HL-60 (cell line): ENCODE data around the gene LCN15.

Experiments used
- DNase-seq, 2 experiments: peaks; one replicate each; pipeline ENCODE4 v3.0.0-alpha.2; 2010 to 2020; ENCODE audit warnings: low read depth in 1 of 2, low spot score in 1 of 2
- H3K27ac ChIP-seq: fragments of 250-450 bp; sonication (Bioruptor Pico); replicated peaks from 2 replicates; pipeline ENCODE4 v1.5.1; 2020; ENCODE audit warnings: mild to moderate bottlenecking, moderate library complexity
- H3K27me3 ChIP-seq: fragments of 250-450 bp; sonication (Bioruptor Pico); 2 replicates; pipeline ENCODE4 v1.5.1; 2021; ENCODE audit warnings: mild to moderate bottlenecking, moderate library complexity; ENCODE audit not compliant: insufficient read depth, poor library complexity, severe bottlenecking
- H3K4me3 ChIP-seq: replicated peaks from 2 replicates; pipeline ENCODE4 v1.5.1; 2011; ENCODE audit warnings: mild to moderate bottlenecking, control low read depth, low read length; ENCODE audit not compliant: insufficient read depth
- CTCF ChIP-seq: IDR thresholded peaks from one replicate; pipeline ENCODE4 v1.5.1; 2011; ENCODE audit warnings: low read length, control low read depth, inconsistent platforms; ENCODE audit not compliant: insufficient read depth
- GABPA ChIP-seq: IDR thresholded peaks from 2 replicates; pipeline ENCODE4 v1.6.1; 2012; ENCODE audit warnings: low read depth
- POLR2AphosphoS5 ChIP-seq: IDR thresholded peaks from 2 replicates; pipeline ENCODE4 v1.6.1; 2012; ENCODE audit warnings: low read depth
- SPI1 ChIP-seq: IDR thresholded peaks from 2 replicates; pipeline ENCODE4 v1.6.1; 2012; ENCODE audit warnings: low read depth, mild to moderate bottlenecking, borderline replicate concordance
- TF ChIP-seq, protein P1 (sequence below): IDR thresholded peaks from 2 replicates; pipeline ENCODE4 v1.6.1; 2012; ENCODE audit warnings: low read depth; ENCODE audit not compliant: insufficient replicate concordance

The LCN15 gene

GRCh38 chr9:136744773-136745172 is 19.5 kb downstream of the LCN15 start:
- TF ChIP-seq GABPA (no peak), CTCF (no peak), POLR2AphosphoS5 (no peak), SPI1 (no peak)
- TF ChIP-seq, protein P1, sequence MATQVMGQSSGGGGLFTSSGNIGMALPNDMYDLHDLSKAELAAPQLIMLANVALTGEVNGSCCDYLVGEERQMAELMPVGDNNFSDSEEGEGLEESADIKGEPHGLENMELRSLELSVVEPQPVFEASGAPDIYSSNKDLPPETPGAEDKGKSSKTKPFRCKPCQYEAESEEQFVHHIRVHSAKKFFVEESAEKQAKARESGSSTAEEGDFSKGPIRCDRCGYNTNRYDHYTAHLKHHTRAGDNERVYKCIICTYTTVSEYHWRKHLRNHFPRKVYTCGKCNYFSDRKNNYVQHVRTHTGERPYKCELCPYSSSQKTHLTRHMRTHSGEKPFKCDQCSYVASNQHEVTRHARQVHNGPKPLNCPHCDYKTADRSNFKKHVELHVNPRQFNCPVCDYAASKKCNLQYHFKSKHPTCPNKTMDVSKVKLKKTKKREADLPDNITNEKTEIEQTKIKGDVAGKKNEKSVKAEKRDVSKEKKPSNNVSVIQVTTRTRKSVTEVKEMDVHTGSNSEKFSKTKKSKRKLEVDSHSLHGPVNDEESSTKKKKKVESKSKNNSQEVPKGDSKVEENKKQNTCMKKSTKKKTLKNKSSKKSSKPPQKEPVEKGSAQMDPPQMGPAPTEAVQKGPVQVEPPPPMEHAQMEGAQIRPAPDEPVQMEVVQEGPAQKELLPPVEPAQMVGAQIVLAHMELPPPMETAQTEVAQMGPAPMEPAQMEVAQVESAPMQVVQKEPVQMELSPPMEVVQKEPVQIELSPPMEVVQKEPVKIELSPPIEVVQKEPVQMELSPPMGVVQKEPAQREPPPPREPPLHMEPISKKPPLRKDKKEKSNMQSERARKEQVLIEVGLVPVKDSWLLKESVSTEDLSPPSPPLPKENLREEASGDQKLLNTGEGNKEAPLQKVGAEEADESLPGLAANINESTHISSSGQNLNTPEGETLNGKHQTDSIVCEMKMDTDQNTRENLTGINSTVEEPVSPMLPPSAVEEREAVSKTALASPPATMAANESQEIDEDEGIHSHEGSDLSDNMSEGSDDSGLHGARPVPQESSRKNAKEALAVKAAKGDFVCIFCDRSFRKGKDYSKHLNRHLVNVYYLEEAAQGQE, result no peak
- H3K27me3 ChIP-seq, result peaks cover 12% of the 10 kb centered on the region
- no peak overlapping the region for H3K27ac ChIP-seq
- H3K4me3 ChIP-seq, result no peak overlapping the region
- no peak for DNase-seq

GRCh38 chr9:136743639-136744211 is 20.6 kb downstream of the LCN15 start:
- H3K4me3 ChIP-seq, result no peak overlapping the region
- no peak overlapping the region for H3K27ac ChIP-seq
- peaks cover 12% of the 10 kb centered on the region for H3K27me3 ChIP-seq
- no peak for TF ChIP-seq GABPA
- no peak for DNase-seq

- no peak within 1 kb of the TSS for H3K27ac ChIP-seq
- no peak for DNase-seq
- TF ChIP-seq POLR2AphosphoS5 (no peak), CTCF (no peak), SPI1 (no peak), GABPA (no peak)
- TF ChIP-seq, protein P1, result no peak
- H3K4me3 ChIP-seq, result no peak within 1 kb of the TSS
- peaks cover 12% of the 10 kb centered on the region for H3K27me3 ChIP-seq
Measured at GRCh38 chr9:136742591-136743391, 21.5 kb downstream of the LCN15 start, which contains the start of gene LCN10. Gene LCN10 (minus strand): TSS chr9:136742940. CDS start chr9:136742903, 37 bp downstream.

- peaks cover 12% of the 10 kb centered on the region for H3K27me3 ChIP-seq
- no peak overlapping the region for H3K27ac ChIP-seq
- no peak for DNase-seq
- H3K4me3 ChIP-seq, result no peak overlapping the region
- TF ChIP-seq, protein P1, result no peak
- no peak for TF ChIP-seq SPI1
- no peak for TF ChIP-seq CTCF
- TF ChIP-seq POLR2AphosphoS5, result no peak
- TF ChIP-seq GABPA, result no peak
Measured at GRCh38 chr9:136741883-136742571, 22.3 kb downstream of the LCN15 start.
